Hepatocyte (in vitro differentiated cells): Measurements from ENCODE around the gene CYB561D2.

Experiments
- EZH2 ChIP-seq: fragments of 200-600 bp; sonication (generic); IDR thresholded peaks from 2 replicates; pipeline ENCODE4 v1.6.1; 2016; ENCODE audit warnings: antibody characterized with exemption, mild to moderate bottlenecking, borderline replicate concordance
- EZH2phosphoT487 ChIP-seq: fragments of 200-600 bp; sonication (generic); IDR thresholded peaks from one replicate; pipeline ENCODE4 v1.6.1; 2018; ENCODE audit warnings: antibody characterized with exemption, mild to moderate bottlenecking, low read depth, moderate library complexity; ENCODE audit not compliant: unreplicated experiment, severe bottlenecking
- TF ChIP-seq, protein P1 (sequence below): fragments of 200-600 bp; sonication (generic); IDR thresholded peaks from 2 replicates; pipeline ENCODE4 v1.5.1; 2016; ENCODE audit warnings: antibody characterized with exemption, mild to moderate bottlenecking; ENCODE audit not compliant: poor library complexity

DNA sequence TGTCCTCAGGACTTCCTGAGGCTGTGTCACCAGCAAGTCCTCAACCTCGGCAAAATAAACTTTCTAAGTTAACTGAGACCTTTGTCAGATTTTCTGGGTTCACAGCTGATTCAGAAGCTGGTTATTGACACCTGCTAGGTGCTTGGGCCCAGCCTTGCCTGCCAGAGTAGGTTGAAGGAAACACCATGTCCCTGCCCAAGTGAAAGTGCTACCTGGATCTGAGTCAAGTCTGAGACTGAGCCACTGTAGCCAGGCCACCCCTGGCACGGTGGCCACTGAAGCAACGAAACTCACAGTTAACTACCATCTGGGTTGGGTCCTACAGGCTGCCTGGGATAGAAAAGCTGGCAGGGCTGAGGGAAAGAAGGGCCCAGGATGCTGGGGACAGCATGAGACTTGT, 36.3 kb upstream of the CYB561D2 start:
- TF ChIP-seq EZH2 (no peak), EZH2phosphoT487 (no peak)
- TF ChIP-seq, protein P1, sequence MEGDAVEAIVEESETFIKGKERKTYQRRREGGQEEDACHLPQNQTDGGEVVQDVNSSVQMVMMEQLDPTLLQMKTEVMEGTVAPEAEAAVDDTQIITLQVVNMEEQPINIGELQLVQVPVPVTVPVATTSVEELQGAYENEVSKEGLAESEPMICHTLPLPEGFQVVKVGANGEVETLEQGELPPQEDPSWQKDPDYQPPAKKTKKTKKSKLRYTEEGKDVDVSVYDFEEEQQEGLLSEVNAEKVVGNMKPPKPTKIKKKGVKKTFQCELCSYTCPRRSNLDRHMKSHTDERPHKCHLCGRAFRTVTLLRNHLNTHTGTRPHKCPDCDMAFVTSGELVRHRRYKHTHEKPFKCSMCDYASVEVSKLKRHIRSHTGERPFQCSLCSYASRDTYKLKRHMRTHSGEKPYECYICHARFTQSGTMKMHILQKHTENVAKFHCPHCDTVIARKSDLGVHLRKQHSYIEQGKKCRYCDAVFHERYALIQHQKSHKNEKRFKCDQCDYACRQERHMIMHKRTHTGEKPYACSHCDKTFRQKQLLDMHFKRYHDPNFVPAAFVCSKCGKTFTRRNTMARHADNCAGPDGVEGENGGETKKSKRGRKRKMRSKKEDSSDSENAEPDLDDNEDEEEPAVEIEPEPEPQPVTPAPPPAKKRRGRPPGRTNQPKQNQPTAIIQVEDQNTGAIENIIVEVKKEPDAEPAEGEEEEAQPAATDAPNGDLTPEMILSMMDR = no peak
